ENCODE measurements around the gene KCNQ1. TPM values are rescaled to one million over a fixed set of nuclear protein-coding genes. Genes with fewer than 3 reads are reported as not detected.

KCNQ1 gene
- polyA plus RNA-seq, 1 donor (not counting 4 experiments of a cell fraction or from before 2014, with no cell fraction given): not detected

- Histone ChIP-seq H4K20me1 (ENCODE audit: control insufficient read depth, extremely low read depth, insufficient read depth, low read length) (no peaks in the 10 kb centered on the region), H3K9ac (ENCODE audit: control insufficient read depth, extremely low read depth, insufficient read depth, low read length) (no peak overlapping the region), H3K4me2 (ENCODE audit: control insufficient read depth, extremely low read depth, insufficient read depth, low read depth, low read length) (no peak overlapping the region), H3K36me3 (ENCODE audit: control insufficient read depth in 2 of 2, extremely low read depth in 1 of 2, insufficient read depth in 2 of 2, low read length in 2 of 2) (no peaks in the 10 kb centered on the region), H3K27me3 (ENCODE audit: control insufficient read depth, extremely low read depth, insufficient read depth, low read length) (peaks cover 55% of the 10 kb centered on the region), H3K9me3 (ENCODE audit: control insufficient read depth, low read depth, low read length) (no peaks in the 10 kb centered on the region), H3K9me1 (ENCODE audit: control insufficient read depth, extremely low read depth, insufficient read depth, low read length) (no peaks in the 10 kb centered on the region), H2AFZ (ENCODE audit: control insufficient read depth, low read length) (no peak overlapping the region), H3K27ac (ENCODE audit: control insufficient read depth, insufficient read depth, low read length) (no peak overlapping the region), H3K4me3 (ENCODE audit: control insufficient read depth in 2 of 3, extremely low read depth in 1 of 3, insufficient read depth in 2 of 3, low read depth in 1 of 3, low read length in 3 of 3) (no peak overlapping the region), H3K4me1 (ENCODE audit: control insufficient read depth, extremely low read depth, insufficient read depth, low read length) (no peaks in the 10 kb centered on the region), H3K79me2 (ENCODE audit: control insufficient read depth, insufficient read depth, low read length) (no peaks in the 10 kb centered on the region)
- dilution Hi-C loops (cut with MboI; ENCODE audit: extremely low pct_ligation_motif_present, low sequenced_read_pairs): no loop called here
- TF ChIP-seq EZH2 (IDR thresholded peaks at IDR 0.05; ENCODE audit: low read length) (no peak), CTCF (optimal IDR thresholded peaks at IDR 0.05 in 1 of 3, IDR thresholded peaks at IDR 0.05 in 1 of 3, conservative IDR thresholded peaks at IDR 0.05 in 1 of 3; ENCODE audit: extremely low read depth in 1 of 3, insufficient read depth in 2 of 3, low read length in 3 of 3) (no peak)
- no peak for FAIRE-seq
- no peak for DNase-seq (ENCODE audit: low read depth, low spot score)
These were observed 347.8 kb downstream of the KCNQ1 start for GRCh38 chr11:2792381-2793250.

GRCh38 chr11:2793701-2794045 lies 348.9 kb downstream of the KCNQ1 start:
- TF ChIP-seq EZH2 (IDR thresholded peaks at IDR 0.05; ENCODE audit: low read length): no peak
- no peak for TF ChIP-seq CTCF (optimal IDR thresholded peaks at IDR 0.05 in 1 of 3, IDR thresholded peaks at IDR 0.05 in 1 of 3, conservative IDR thresholded peaks at IDR 0.05 in 1 of 3; ENCODE audit: extremely low read depth in 1 of 3, insufficient read depth in 2 of 3, low read length in 3 of 3)
- no peaks in the 10 kb centered on the region for H3K79me2 ChIP-seq (ENCODE audit: control insufficient read depth, insufficient read depth, low read length)
- H4K20me1 ChIP-seq (ENCODE audit: control insufficient read depth, extremely low read depth, insufficient read depth, low read length): no peaks in the 10 kb centered on the region
- DNase-seq (ENCODE audit: low read depth, low spot score): no peak
- H2AFZ ChIP-seq (ENCODE audit: control insufficient read depth, low read length): no peak overlapping the region
- H3K4me3 ChIP-seq (ENCODE audit: control insufficient read depth in 2 of 3, extremely low read depth in 1 of 3, insufficient read depth in 2 of 3, low read depth in 1 of 3, low read length in 3 of 3): no peak overlapping the region
- H3K9me1 ChIP-seq (ENCODE audit: control insufficient read depth, extremely low read depth, insufficient read depth, low read length): no peaks in the 10 kb centered on the region
- no peaks in the 10 kb centered on the region for H3K4me1 ChIP-seq (ENCODE audit: control insufficient read depth, extremely low read depth, insufficient read depth, low read length)
- no peaks in the 10 kb centered on the region for H3K9me3 ChIP-seq (ENCODE audit: control insufficient read depth, low read depth, low read length)
- H3K27me3 ChIP-seq (ENCODE audit: control insufficient read depth, extremely low read depth, insufficient read depth, low read length): peaks cover 49% of the 10 kb centered on the region
- dilution Hi-C loops (cut with MboI; ENCODE audit: extremely low pct_ligation_motif_present, low sequenced_read_pairs): no loop called here
- no peak overlapping the region for H3K4me2 ChIP-seq (ENCODE audit: control insufficient read depth, extremely low read depth, insufficient read depth, low read depth, low read length)
- H3K36me3 ChIP-seq (ENCODE audit: control insufficient read depth in 2 of 2, extremely low read depth in 1 of 2, insufficient read depth in 2 of 2, low read length in 2 of 2): no peaks in the 10 kb centered on the region
- no peak overlapping the region for H3K9ac ChIP-seq (ENCODE audit: control insufficient read depth, extremely low read depth, insufficient read depth, low read length)
- no peak overlapping the region for H3K27ac ChIP-seq (ENCODE audit: control insufficient read depth, insufficient read depth, low read length)
- FAIRE-seq: no peak

Data from keratinocyte (primary cell).